ENCODE data around the gene SFTA2.
"Not testable (repeated sequence)": the region's sequence is repeated elsewhere in the genome, so short reads cannot be mapped to it uniquely, and the experiment has no call there.

SFTA2 gene

DNA sequence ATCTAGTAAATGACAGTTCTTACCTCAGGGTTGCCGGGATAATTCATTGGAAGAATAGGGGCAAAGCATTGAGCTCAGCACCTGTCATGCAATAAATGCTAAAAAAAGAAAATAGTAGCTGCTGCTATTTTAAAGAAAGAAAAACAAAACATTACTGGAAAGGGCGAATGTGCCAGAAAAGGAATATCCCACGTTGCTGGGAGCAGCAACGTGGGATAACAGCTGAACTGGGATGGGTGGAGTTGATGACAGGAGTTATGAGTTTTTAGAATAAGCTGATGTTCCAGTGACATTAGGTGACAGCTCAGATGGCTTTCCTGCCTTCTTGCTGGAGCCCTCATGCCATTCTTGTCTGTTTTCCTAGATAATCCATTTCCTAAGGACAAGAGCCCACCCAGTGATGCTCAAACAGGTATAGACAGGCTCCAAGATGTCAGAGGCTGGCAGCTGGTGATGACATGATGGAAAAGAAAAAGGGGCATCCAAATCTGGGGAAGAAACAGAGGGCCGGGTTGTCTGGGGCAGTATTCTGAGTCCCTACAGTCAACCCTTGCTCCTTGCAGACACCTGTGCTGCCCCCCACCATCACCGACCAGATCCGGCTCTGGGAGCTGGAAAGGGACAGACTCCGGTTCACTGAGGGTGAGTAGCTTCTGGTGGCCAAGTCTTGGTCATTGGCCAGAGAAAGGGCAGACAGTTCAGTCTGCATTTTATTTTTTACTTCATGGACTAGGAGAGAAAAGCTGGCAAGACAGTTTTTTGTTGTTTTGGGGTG lies 19.0 kb downstream of the SFTA2 start:
- no peak for DNase-seq

DNA sequence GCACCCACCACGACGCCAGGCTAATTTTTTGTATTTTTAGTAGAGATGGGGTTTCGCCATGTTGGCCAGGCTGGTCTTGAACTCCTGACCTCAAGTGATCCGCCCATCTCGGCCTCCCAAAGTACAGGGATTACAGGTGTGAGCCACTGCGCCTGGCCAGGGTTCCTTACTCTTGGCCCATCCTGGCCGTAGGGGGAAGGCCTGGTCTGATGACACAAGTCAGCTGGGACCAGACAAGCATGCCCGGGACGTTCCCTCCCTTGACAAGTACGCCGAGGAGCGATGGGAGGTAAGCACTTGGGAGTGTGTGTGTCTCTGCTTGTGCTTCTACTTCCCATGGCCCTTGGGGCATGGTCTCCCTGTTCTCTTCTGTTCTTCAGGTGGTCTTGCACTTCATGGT lies 21.5 kb downstream of the SFTA2 start:
- DNase-seq, result not testable (repeated sequence)

DNA sequence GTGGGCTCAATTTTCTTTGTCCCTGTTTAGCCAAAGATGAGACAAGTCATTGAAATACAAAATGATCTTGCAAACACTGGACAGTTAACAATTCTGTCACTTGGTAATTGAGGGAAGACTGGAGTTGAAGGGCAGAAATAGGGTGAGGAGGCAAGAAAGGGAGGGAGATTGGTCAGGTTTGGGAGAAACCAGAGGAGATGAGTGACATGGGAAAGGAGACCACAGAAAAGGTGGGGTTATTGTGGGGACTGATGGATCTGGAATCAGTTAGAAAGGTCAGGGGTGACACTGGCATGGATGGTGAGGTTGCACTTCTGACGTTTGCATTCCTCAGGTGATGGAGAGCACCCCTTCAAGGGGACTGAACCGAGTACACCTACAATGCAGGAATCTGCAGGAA lies 23.3 kb downstream of the SFTA2 start:
- no peak for DNase-seq

DNA sequence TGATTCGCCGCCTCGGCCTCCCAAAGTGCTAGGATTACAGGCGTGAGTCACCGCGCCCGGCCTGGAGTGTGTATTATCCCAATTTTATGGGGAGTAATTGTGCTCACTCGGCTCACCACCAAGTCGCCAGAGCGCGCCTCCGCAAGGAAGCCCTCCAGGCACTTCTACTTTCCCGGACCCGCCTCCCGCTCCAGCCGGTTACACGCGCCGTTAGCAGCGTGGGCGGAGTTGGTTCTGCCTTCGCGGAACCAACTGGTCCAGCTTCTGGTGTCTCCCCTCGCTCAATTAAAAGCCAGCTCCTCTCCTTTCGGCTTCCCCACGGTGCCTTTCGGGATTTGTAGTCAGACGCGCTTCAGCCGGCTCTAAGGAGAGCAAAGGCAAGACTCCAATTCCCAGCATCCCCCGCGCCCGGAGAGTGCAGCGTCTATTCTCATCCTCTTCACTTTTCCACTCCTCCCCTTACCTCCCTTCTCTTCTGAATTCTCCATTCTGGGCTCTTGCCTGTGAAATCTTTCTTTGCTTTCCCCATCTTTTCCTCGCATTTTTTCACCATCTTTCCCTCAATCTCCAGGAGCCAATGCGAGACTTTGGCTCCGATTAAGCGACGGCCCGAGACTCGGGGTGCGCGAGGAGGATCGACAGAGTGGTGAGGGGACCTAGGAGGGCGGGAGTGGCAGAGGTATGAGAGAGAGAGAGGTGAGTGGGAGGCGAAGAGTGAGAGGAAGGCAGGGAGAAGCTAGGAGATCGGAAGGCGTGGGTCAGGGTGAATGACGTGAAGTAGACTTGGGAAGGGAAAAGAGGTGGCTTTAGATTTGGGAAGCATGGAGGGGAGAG lies 24.0 kb downstream of the SFTA2 start, which contains the start of gene GTF2H4:
TSS of gene GTF2H4 (plus strand) at position 450 of the 834 bp plus-strand sequence.
- peak; percentile 87 for DNase-seq

DNA sequence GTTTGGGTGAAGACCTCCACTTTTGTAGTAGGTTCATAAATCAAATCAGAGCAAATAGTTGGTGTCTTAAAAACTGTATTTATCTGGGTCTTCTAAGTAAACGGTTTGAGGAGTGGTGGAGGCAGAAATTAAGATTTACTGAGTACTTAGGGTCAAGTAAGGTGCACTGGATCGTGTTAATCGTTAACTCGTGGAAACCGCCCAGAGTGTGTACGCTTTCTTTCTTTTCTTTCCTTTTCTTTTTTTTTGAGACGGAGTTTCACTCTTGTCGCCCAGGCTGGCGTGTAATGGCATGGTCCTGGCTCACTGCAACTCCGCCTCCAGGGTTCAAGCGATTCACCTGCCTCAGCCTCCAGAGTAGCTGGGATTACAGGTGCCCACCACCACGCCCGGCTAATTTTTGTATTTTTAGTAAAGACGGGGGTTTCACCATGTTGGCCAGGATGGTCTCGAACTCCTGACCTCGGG lies 24.6 kb downstream of the SFTA2 start:
- DNase-seq, result not testable (repeated sequence)

DNA sequence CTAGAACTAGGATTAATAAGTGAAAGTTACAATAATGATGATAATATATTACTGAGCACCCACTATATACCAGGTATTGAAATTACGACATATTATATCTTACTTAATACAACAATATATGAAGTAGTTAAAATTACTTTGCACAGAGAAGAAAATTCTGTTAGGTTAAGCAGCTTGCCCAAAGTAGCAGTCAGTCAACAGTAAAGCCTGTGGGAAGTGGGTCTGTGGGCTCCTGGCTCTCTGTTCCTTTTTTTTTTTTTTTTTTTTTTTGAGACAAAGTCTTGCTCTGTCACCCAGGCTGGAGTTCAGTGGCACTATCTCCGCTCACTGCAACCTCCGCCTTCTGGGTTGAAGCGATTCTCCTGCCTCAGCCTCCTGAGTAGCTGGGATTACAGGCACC lies 28.7 kb downstream of the SFTA2 start:
- no peak for DNase-seq

DNA sequence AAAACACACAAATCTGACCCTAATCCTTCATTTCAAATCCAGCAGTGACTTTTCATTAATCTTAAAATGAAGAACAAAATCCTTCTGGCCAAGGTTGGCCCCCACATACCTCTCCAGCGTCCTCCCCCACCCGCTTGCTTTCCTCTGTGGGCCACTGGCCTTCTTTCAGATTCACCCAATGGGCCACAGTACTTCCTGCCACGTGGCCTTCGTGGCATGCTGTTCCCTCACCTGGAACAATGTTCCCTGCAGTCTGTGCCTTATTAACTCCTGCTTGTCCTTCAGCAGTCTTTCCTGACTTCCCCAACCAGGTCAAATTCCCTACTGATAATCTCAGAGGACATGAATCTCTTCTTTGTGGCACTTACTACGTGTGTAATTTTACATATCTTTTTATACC lies 29.3 kb downstream of the SFTA2 start:
- DNase-seq, result no peak

DNA sequence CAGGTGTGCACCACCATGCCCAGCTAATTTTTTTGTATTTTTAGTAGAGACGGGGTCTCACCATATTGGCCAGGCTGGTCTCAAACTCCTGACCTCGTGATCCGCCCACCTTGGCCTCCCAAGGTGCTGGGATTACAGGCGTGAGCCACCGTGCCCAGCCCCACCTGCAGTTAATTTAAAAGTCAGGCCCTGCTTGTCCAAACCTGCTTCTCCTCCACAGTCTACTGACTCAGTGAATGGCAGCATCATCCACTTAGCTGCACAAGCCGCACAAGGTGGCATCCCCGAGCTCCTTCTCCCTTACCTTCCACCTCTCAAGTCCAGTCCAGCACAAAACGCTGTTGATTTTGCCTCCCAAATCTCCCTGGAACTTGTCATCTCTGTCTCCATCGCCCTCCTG lies 29.8 kb downstream of the SFTA2 start:
- DNase-seq, result not testable (repeated sequence)

DNA sequence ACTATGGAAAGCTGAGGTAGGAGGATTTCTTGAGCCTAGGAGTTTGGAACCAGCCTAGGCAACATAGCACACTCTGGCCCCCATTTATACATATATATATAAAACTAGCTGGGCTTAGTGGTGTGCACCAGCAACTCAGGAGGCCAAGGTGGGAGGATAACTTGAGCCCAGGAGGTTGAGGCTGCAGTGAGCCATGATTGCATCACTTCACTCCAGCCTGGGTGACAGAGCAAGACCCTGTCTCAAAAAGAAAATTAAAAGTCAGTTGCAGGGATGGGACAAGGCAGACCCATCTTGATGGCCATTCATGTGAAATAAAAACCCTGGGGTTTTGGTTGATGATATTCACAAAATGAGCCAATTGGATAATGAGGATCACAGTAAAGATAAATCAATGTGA lies 30.5 kb downstream of the SFTA2 start:
- no peak for DNase-seq

DNA sequence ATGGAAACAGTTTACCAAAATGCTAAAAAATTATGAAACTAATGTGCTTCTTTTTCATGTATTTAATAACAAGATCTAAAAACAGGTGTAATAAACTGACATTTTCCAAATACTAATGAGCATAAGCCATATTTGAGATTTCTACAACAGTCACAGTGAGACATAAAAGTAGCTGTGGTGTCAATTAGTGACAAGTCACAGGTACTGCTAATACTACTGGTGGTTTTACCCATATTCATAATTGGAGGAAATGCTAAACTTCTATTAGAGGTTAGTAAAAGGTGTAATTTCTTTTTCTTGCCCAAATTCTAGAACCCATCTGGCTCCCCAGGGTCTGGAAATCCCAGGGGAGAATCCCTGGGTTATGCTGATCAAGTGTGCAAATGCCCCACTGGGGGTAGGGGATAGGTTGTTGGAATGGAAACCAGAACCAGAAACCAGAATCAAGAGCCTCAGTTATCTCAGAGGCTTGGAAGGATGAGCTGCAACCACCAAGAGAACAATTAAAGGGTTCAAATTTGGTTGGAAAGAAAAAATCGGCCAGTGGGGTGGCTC lies 31.0 kb downstream of the SFTA2 start:
- no peak for DNase-seq

DNA sequence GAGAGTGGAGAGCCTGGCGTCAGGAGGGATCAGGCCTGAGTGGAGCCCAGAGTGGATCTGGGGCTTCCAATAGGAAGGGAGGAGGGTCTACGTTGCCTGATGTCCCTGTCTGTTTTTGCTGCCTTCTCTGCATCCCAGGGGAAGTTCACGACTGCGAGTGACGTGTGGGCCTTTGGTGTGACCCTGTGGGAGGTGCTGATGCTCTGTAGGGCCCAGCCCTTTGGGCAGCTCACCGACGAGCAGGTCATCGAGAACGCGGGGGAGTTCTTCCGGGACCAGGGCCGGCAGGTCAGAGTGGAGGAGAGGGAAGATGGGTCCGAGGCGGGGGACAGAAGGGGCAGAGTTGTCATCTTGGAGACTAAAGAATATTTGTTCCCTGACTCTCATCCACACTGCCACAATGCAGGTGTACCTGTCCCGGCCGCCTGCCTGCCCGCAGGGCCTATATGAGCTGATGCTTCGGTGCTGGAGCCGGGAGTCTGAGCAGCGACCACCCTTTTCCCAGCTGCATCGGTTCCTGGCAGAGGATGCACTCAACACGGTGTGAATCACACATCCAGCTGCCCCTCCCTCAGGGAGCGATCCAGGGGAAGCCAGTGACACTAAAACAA lies 33.1 kb downstream of the SFTA2 start:
- DNase-seq, result no peak

DNA sequence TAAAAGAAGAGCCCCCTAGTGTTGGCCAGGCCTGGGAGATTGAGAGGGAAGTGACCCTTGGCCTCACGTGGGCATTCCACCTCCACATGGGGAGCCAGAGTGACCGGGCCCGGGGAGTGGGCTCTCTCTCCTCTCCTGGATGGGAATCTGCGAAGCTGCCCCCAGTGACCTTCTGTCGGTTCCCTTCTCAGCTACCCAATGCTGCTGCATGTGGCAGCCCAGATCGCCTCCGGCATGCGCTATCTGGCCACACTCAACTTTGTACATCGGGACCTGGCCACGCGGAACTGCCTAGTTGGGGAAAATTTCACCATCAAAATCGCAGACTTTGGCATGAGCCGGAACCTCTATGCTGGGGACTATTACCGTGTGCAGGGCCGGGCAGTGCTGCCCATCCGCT lies 34.1 kb downstream of the SFTA2 start:
- DNase-seq, result no peak

DNA sequence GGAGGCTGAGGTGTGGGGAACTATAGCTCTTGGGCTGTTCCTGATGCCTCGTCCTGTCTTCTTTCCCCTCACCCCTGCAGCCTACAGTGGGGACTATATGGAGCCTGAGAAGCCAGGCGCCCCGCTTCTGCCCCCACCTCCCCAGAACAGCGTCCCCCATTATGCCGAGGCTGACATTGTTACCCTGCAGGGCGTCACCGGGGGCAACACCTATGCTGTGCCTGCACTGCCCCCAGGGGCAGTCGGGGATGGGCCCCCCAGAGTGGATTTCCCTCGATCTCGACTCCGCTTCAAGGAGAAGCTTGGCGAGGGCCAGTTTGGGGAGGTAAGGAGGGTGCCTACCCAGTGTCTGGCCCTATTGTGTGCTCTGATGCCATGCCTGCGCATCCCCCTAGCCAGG lies 35.4 kb downstream of the SFTA2 start:
- no peak for DNase-seq

DNA sequence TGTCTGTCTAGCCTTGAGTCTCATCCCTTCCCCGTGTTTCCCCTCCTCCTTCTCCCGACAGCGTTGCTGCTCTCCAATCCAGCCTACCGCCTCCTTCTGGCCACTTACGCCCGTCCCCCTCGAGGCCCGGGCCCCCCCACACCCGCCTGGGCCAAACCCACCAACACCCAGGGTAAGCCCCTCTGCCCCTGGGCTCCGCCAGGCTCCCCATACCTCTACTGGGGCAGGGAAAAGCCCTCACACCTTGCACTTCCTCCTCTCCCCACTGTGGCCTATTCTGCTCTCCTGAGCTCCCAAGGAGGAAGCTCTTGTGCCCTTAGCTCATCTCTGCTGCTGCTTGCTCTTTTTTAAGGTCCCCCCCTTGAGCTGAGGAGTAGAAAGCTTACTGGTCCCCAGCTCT lies 36.6 kb downstream of the SFTA2 start:
- DNase-seq, result no peak

DNA sequence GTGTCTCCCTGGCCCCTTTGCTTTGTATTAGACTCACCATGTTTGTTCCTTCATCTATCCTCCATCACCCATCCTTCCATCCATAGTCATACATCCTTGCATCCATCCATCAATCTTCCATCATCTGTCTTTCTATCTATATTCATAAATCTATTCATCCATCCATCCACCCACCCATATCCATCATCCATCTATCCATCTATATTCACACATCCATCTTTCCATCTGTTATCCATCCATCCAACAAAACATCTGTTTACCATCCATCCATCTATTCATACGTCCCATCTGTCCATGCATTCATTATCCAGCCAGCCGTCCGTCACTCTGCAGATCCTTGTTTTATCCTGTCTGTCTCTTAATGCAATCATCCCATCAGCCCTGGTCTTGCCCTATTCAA lies 37.0 kb downstream of the SFTA2 start:
- no peak for DNase-seq

DNA sequence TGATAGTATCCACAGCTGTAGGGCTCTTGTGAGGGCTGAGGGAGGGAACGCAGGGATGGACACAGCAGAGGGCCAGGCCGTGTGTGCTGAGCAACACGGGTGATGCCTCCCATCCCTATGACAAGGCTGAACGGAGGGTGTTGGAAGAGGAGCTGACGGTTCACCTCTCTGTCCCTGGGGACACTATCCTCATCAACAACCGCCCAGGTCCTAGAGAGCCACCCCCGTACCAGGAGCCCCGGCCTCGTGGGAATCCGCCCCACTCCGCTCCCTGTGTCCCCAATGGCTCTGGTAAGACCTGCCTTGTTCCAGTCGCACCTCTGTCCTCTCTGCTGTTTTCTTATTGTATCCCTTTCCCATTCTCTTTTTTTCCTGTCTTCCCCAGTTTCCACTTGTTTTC lies 37.6 kb downstream of the SFTA2 start:
- DNase-seq, result no peak

DNA sequence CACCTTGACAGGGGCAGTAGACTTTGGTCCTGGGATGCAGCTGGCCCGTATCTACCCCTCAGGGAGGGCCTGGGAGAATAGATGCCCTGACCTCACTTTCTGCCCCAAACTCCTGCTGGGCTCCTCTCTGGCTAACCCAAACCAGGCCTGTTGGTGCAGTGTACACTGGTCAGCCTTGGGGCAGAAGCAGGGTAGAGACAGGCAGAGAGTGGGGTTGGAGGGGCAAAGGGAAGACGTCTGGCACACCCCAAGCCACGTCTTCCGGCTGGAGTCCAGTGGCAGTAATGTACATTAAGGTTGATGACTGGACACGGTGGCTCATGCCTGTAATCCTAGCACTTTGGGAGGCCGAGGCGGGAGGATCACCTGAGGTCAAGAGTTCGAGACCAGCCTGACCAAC lies 38.3 kb downstream of the SFTA2 start:
- no peak for DNase-seq

DNA sequence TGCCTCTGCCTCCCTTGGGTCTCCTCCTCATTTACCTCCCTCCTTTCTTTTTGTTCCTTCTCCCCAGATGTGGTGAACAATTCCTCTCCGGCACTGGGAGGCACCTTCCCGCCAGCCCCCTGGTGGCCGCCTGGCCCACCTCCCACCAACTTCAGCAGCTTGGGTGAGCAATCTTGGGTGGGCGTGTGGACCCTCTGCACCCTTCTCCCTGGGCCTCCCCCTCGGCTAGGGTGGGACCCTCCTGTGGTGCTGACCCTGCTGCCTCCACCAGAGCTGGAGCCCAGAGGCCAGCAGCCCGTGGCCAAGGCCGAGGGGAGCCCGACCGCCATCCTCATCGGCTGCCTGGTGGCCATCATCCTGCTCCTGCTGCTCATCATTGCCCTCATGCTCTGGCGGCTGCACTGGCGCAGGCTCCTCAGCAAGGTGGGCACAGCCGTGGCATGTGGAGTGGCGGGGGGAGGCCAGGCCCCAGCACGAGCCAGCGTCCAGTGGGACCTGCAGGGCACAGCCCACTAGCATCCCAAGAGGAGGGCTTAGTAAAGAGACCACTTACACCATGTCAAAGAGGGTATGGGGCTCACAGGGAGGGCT lies 38.9 kb downstream of the SFTA2 start:
- no peak for DNase-seq

DNA sequence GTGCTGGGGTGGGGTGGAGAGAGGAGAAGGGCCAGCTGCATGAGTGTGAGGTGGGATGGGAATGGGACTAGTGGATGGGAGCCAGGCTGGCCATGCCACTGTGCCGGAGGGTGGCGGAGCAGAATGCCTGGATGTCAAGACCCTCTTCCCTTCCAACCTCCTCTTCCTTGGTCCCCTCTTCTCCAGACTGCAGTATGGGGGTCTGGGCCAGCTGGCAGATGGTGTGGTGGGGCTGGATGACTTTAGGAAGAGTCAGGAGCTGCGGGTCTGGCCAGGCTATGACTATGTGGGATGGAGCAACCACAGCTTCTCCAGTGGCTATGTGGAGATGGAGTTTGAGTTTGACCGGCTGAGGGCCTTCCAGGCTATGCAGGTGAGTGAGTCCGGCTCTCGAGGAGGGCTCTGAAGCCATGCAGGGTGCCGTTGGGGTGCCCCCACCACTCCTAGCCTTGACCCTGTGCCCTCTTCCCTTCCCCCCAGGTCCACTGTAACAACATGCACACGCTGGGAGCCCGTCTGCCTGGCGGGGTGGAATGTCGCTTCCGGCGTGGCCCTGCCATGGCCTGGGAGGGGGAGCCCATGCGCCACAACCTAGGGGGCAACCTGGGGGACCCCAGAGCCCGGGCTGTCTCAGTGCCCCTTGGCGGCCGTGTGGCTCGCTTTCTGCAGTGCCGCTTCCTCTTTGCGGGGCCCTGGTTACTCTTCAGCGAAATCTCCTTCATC lies 40.0 kb downstream of the SFTA2 start:
- no peak for DNase-seq

DNA sequence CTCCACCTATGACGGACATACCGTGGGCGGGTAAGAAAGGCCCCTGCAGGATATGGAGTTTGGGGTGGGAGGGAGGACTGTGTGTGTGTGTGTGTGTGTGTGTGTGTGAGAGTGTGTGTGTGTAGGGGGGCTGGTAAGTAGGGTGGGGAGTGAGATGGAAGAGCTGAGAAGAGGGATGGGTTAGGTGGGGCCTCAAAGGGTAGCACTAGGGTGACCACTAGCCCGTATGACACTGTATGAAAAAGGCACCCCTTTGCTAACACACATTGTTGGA lies 40.6 kb downstream of the SFTA2 start:
- no peak for DNase-seq

DNA sequence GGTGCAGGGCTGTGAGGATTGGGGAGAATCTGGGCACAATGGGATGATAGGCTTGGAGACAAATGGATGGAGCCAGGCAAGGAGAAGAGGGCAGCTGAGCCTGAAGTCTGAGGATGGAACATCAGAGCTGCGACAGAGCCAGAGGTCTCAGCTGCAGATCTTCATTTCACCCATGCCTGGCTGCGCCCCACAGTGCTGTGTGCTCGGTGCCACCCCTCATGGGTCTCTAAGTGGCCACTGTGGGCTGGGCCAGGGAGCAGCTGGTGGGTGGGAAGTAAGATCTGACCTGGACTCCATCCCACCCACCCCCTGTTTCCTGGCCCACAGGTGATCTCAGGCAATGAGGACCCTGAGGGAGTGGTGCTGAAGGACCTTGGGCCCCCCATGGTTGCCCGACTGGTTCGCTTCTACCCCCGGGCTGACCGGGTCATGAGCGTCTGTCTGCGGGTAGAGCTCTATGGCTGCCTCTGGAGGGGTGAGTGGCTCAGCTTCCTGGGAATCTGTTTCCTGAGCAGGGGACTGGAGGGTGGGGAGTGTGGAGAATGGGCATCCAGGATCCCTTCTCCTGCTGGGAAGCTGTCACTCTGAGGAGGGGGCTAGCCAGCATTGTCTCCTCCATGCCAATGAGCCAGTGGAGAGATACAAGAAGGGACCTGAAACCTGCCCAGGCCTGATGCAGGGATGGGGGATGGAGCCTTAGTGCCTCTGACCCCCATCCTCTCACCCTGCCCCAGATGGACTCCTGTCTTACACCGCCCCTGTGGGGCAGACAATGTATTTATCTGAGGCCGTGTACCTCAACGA lies 41.1 kb downstream of the SFTA2 start:
- no peak for DNase-seq
